Peyer's patch (tissue), 4 donors: ENCODE measurements around the gene LCN6.
A peak's percentile ranks its signal among the peaks of the same experiment; 100 is the strongest.

Experiments used
- CTCF ChIP-seq, 6 experiments: fragments of 450-650 bp in 4 of 6; fragments of 200-600 bp in 2 of 6; sonication (generic) in 1 of 6; IDR thresholded peaks; one replicate each; pipeline ENCODE4 v1.5.1; 2017 to 2019; ENCODE audit warnings: antibody characterized with exemption in 6 of 6, mild to moderate bottlenecking in 3 of 6, moderate library complexity in 1 of 6
- POLR2A ChIP-seq, 2 donors: fragments of 450-650 bp; IDR thresholded peaks; one replicate each; pipeline ENCODE4 v1.5.1; 2017; ENCODE audit warnings: antibody characterized with exemption in 2 of 2, mild to moderate bottlenecking in 2 of 2, moderate library complexity in 2 of 2

GRCh38 chr9:136697146-136697820, 51.0 kb downstream of the LCN6 start:
- TF ChIP-seq CTCF (IDR thresholded peaks at IDR 0.05) (no peak), POLR2A (IDR thresholded peaks at IDR 0.05) (peak in 1 of 2 donors; percentile 55)
